Measurements from ENCODE around the gene GRPEL1.

GRCh38 chr4:7108660-7109059 lies 40.8 kb upstream of the GRPEL1 start:
- TF ChIP-seq GATA2 (CRISPR knock-in tag; IDR thresholded peaks at IDR 0.05) (no peak), KLF16 (IDR thresholded peaks at IDR 0.05) (no peak), CTCF (IDR thresholded peaks at IDR 0.05 in 2 of 3, conservative IDR thresholded peaks at IDR 0.05 in 1 of 3; ENCODE audit: insufficient read depth in 2 of 3, low read depth in 1 of 3, low read length in 3 of 3) (no peak), EZH2 (IDR thresholded peaks at IDR 0.05; ENCODE audit: borderline replicate concordance, low read depth, low read length) (no peak), PRDM10 (IDR thresholded peaks at IDR 0.05; ENCODE audit: partially characterized antibody) (no peak), RBFOX2 (IDR thresholded peaks at IDR 0.05; ENCODE audit: low read depth, low read length) (no peak), CBX3 (IDR thresholded peaks at IDR 0.05; ENCODE audit: borderline replicate concordance in 1 of 2, low read length in 2 of 2) (no peak), ELK1 (CRISPR knock-in tag; IDR thresholded peaks at IDR 0.05) (no peak), HSF4 (CRISPR knock-in tag; IDR thresholded peaks at IDR 0.05; ENCODE audit: borderline replicate concordance) (no peak), HEY1 (CRISPR knock-in tag; IDR thresholded peaks at IDR 0.05; ENCODE audit: borderline replicate concordance) (no peak), POLR2AphosphoS5 (IDR thresholded peaks at IDR 0.05; ENCODE audit: control insufficient read depth, insufficient read depth, low read depth, low read length) (no peak)

Measured in K562 (cell line).